WTC11 (cell line): ENCODE measurements around the gene SERTAD4. TPM values are rescaled to one million over a fixed set of nuclear protein-coding genes. Genes with fewer than 3 reads are reported as not detected.

Experiments
- ATAC-seq: fragments of 200-7000 bp; cut with Tn5 transposase; 2 replicates; pipeline ENCODE4 v1.10.0; 2021; ENCODE audit warnings: mild to moderate bottlenecking, moderate library complexity
- CTCF ChIA-PET: fragments of 300-600 bp; sonication (Branson Sonifier 250); formaldehyde crosslinking; loops from one replicate; lab custom pipeline; 2021; ENCODE audit warnings: antibody characterized with exemption; lab: Charles Lee
- POLR2A ChIA-PET: fragments of 350-600 bp; sonication (Branson Sonifier 250); formaldehyde crosslinking; loops from one replicate; lab custom pipeline; 2021; ENCODE audit warnings: antibody characterized with exemption; lab: Charles Lee
- DNase-seq: peaks from one replicate; pipeline ENCODE4 v3.0.0; 2021; ENCODE audit warnings: low spot score
- H3K27ac Mint-ChIP-seq: 2 replicates; pipeline ENCODE4 v1.8.0; 2021; ENCODE audit warnings: mixed read lengths
- H3K27me3 Mint-ChIP-seq: 2 replicates; pipeline ENCODE4 v1.8.0; 2021; ENCODE audit warnings: low read depth, mild to moderate bottlenecking, moderate library complexity, mixed read lengths
- H3K36me3 Mint-ChIP-seq: 2 replicates; pipeline ENCODE4 v1.8.0; 2021; ENCODE audit warnings: mixed read lengths
- H3K4me1 Mint-ChIP-seq: 2 replicates; pipeline ENCODE4 v1.8.0; 2022; ENCODE audit warnings: mixed read lengths
- H3K4me3 Mint-ChIP-seq: 2 replicates; pipeline ENCODE4 v1.8.0; 2021; ENCODE audit warnings: mild to moderate bottlenecking, moderate library complexity, mixed read lengths
- H3K9me3 Mint-ChIP-seq: 2 replicates; pipeline ENCODE4 v1.8.0; 2021; ENCODE audit warnings: mixed read lengths
- ATF6 ChIP-seq: sonication (generic); formaldehyde crosslinking; IDR thresholded peaks from 2 replicates; pipeline ENCODE4 v1.8.1; 2023; ENCODE audit warnings: mild to moderate bottlenecking, missing genetic modification reagents
- CDX4 ChIP-seq: fragments of 250-450 bp; sonication (Bioruptor Pico); IDR thresholded peaks from 2 replicates; pipeline ENCODE4 v1.9.0; 2021; ENCODE audit warnings: moderate library complexity, mild to moderate bottlenecking, inconsistent platforms, borderline replicate concordance
- CREB1 ChIP-seq: sonication (generic); formaldehyde crosslinking; IDR thresholded peaks from 2 replicates; pipeline ENCODE4 v1.8.0; 2023; ENCODE audit warnings: mild to moderate bottlenecking, missing genetic modification reagents
- E2F5 ChIP-seq: sonication (generic); formaldehyde crosslinking; IDR thresholded peaks from 2 replicates; pipeline ENCODE4 v1.8.1; 2022; ENCODE audit warnings: mild to moderate bottlenecking, moderate library complexity, missing genetic modification reagents
- EMX1 ChIP-seq: fragments of 250-450 bp; sonication (Bioruptor Pico); IDR thresholded peaks from 2 replicates; pipeline ENCODE4 v1.8.0; 2021; ENCODE audit warnings: mild to moderate bottlenecking
- FOXK1 ChIP-seq: sonication (generic); formaldehyde crosslinking; IDR thresholded peaks from 2 replicates; pipeline ENCODE4 v1.8.0; 2022; ENCODE audit warnings: mild to moderate bottlenecking, moderate library complexity, missing genetic modification reagents
- FOXP4 ChIP-seq: sonication (generic); formaldehyde crosslinking; IDR thresholded peaks from 2 replicates; pipeline ENCODE4 v1.8.0; 2022; ENCODE audit warnings: mild to moderate bottlenecking, missing genetic modification reagents
- MXD4 ChIP-seq: fragments of 250-450 bp; sonication (Bioruptor Pico); IDR thresholded peaks from 2 replicates; pipeline ENCODE4 v1.8.0; 2021; ENCODE audit warnings: mild to moderate bottlenecking, moderate library complexity, borderline replicate concordance
- MYBL2 ChIP-seq: sonication (generic); formaldehyde crosslinking; IDR thresholded peaks from 2 replicates; pipeline ENCODE4 v1.8.1; 2023; ENCODE audit warnings: mild to moderate bottlenecking, moderate library complexity, missing genetic modification reagents
- NR3C1 ChIP-seq: sonication (generic); formaldehyde crosslinking; conservative IDR thresholded peaks from 2 replicates; pipeline ENCODE4 v1.8.1; 2023; ENCODE audit warnings: low read depth, mild to moderate bottlenecking, missing genetic modification reagents
- RELA ChIP-seq: sonication (generic); formaldehyde crosslinking; IDR thresholded peaks from 2 replicates; pipeline ENCODE4 v1.8.1; 2022; ENCODE audit warnings: missing genetic modification reagents, mild to moderate bottlenecking, borderline replicate concordance
- RORB ChIP-seq: fragments of 250-450 bp; sonication (Bioruptor Pico); IDR thresholded peaks from 2 replicates; pipeline ENCODE4 v1.9.0; 2021; ENCODE audit warnings: mild to moderate bottlenecking
- SMAD3 ChIP-seq: sonication (generic); formaldehyde crosslinking; IDR thresholded peaks from 2 replicates; pipeline ENCODE4 v1.8.0; 2022; ENCODE audit warnings: missing genetic modification reagents, mild to moderate bottlenecking, borderline replicate concordance
- SOX15 ChIP-seq: fragments of 250-450 bp; sonication (Bioruptor Pico); IDR thresholded peaks from 2 replicates; pipeline ENCODE4 v1.9.0; 2021; ENCODE audit warnings: mild to moderate bottlenecking
- TCF7 ChIP-seq: sonication (generic); formaldehyde crosslinking; IDR thresholded peaks from 2 replicates; pipeline ENCODE4 v1.8.0; 2022; ENCODE audit warnings: mild to moderate bottlenecking, low read depth, missing genetic modification reagents, moderate library complexity
- TEAD1 ChIP-seq: sonication (generic); formaldehyde crosslinking; IDR thresholded peaks from 2 replicates; pipeline ENCODE4 v1.8.0; 2022; ENCODE audit warnings: mild to moderate bottlenecking, missing genetic modification reagents
- USF1 ChIP-seq: sonication (generic); formaldehyde crosslinking; IDR thresholded peaks from 2 replicates; pipeline ENCODE4 v1.8.0; 2022; ENCODE audit warnings: mild to moderate bottlenecking, missing genetic modification reagents
- ZBTB21 ChIP-seq: sonication (generic); formaldehyde crosslinking; IDR thresholded peaks from 2 replicates; pipeline ENCODE4 v1.8.1; 2023; ENCODE audit warnings: mild to moderate bottlenecking, missing genetic modification reagents, borderline replicate concordance
- ZNF121 ChIP-seq: sonication (generic); formaldehyde crosslinking; IDR thresholded peaks from 2 replicates; pipeline ENCODE4 v1.8.0; 2023; ENCODE audit warnings: missing genetic modification reagents
- ZNF263 ChIP-seq: sonication (generic); formaldehyde crosslinking; IDR thresholded peaks from 2 replicates; pipeline ENCODE4 v1.8.1; 2022; ENCODE audit warnings: low read depth, mild to moderate bottlenecking, moderate library complexity, missing genetic modification reagents
- ZNF423 ChIP-seq: fragments of 250-450 bp; sonication (Bioruptor Pico); IDR thresholded peaks from 2 replicates; pipeline ENCODE4 v2.1.2; 2022; ENCODE audit warnings: mild to moderate bottlenecking, moderate library complexity
- ZNF671 ChIP-seq: fragments of 250-450 bp; sonication (Bioruptor Pico); IDR thresholded peaks from 2 replicates; pipeline ENCODE4 v1.8.0; 2021; ENCODE audit warnings: mild to moderate bottlenecking
- total RNA-seq: library from RNA; stranded (reverse); gene quantifications from 3 replicates; pipeline ENCODE4 v1.2.3, GENCODE V29; 2021
- TF ChIP-seq, protein P1 (sequence below): sonication (generic); formaldehyde crosslinking; IDR thresholded peaks from 2 replicates; pipeline ENCODE4 v1.8.1; 2022; ENCODE audit warnings: low read depth, missing genetic modification reagents, borderline replicate concordance
- TF ChIP-seq, protein P2 (sequence below): sonication (generic); formaldehyde crosslinking; IDR thresholded peaks from 2 replicates; pipeline ENCODE4 v1.8.1; 2023; ENCODE audit warnings: mild to moderate bottlenecking, missing genetic modification reagents, moderate library complexity
- TF ChIP-seq, protein P3 (sequence below): sonication (generic); formaldehyde crosslinking; IDR thresholded peaks from 2 replicates; pipeline ENCODE4 v1.8.1; 2023; ENCODE audit warnings: mild to moderate bottlenecking, missing genetic modification reagents

The SERTAD4 gene
- total RNA-seq, 1 experiment from 2014 or later: 4.6 TPM

- H3K9me3 Mint-ChIP-seq: no peaks in the 10 kb centered on the region
- CTCF ChIA-PET: interaction anchor here (1.0 kb wide), 1 partner anchor 63 kb away, joined by 3 read pairs; no protein-coding TSS in a partner anchor
- no peak for ATAC-seq
- H3K36me3 Mint-ChIP-seq: no peaks in the 10 kb centered on the region
- H3K27me3 Mint-ChIP-seq: peaks cover 43% of the 10 kb centered on the region
- TF ChIP-seq SOX15 (no peak), EMX1 (no peak), FOXK1 (CRISPR knock-in tag) (no peak), ATF6 (no peak), USF1 (no peak), RELA (no peak), TEAD1 (no peak), ZBTB21 (CRISPR knock-in tag) (no peak), RORB (CRISPR knock-in tag) (no peak), E2F5 (CRISPR knock-in tag) (no peak), ZNF263 (CRISPR knock-in tag) (no peak)
- TF ChIP-seq, protein P1, sequence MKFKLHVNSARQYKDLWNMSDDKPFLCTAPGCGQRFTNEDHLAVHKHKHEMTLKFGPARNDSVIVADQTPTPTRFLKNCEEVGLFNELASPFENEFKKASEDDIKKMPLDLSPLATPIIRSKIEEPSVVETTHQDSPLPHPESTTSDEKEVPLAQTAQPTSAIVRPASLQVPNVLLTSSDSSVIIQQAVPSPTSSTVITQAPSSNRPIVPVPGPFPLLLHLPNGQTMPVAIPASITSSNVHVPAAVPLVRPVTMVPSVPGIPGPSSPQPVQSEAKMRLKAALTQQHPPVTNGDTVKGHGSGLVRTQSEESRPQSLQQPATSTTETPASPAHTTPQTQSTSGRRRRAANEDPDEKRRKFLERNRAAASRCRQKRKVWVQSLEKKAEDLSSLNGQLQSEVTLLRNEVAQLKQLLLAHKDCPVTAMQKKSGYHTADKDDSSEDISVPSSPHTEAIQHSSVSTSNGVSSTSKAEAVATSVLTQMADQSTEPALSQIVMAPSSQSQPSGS (CRISPR knock-in tag): no peak
- TF ChIP-seq, protein P2, sequence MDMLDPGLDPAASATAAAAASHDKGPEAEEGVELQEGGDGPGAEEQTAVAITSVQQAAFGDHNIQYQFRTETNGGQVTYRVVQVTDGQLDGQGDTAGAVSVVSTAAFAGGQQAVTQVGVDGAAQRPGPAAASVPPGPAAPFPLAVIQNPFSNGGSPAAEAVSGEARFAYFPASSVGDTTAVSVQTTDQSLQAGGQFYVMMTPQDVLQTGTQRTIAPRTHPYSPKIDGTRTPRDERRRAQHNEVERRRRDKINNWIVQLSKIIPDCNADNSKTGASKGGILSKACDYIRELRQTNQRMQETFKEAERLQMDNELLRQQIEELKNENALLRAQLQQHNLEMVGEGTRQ (CRISPR knock-in tag): no peak
- TF ChIP-seq, protein P3, sequence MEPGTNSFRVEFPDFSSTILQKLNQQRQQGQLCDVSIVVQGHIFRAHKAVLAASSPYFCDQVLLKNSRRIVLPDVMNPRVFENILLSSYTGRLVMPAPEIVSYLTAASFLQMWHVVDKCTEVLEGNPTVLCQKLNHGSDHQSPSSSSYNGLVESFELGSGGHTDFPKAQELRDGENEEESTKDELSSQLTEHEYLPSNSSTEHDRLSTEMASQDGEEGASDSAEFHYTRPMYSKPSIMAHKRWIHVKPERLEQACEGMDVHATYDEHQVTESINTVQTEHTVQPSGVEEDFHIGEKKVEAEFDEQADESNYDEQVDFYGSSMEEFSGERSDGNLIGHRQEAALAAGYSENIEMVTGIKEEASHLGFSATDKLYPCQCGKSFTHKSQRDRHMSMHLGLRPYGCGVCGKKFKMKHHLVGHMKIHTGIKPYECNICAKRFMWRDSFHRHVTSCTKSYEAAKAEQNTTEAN (CRISPR knock-in tag): no peak
- H3K4me3 Mint-ChIP-seq: no peak overlapping the region
- H3K27ac Mint-ChIP-seq: no peak overlapping the region
- POLR2A ChIA-PET: no interaction called here
- peaks cover 14% of the 10 kb centered on the region for H3K4me1 Mint-ChIP-seq
- no peak for DNase-seq
These were observed 2.4 kb upstream of the SERTAD4 start for GRCh38 chr1:210230149-210230695.

DNA sequence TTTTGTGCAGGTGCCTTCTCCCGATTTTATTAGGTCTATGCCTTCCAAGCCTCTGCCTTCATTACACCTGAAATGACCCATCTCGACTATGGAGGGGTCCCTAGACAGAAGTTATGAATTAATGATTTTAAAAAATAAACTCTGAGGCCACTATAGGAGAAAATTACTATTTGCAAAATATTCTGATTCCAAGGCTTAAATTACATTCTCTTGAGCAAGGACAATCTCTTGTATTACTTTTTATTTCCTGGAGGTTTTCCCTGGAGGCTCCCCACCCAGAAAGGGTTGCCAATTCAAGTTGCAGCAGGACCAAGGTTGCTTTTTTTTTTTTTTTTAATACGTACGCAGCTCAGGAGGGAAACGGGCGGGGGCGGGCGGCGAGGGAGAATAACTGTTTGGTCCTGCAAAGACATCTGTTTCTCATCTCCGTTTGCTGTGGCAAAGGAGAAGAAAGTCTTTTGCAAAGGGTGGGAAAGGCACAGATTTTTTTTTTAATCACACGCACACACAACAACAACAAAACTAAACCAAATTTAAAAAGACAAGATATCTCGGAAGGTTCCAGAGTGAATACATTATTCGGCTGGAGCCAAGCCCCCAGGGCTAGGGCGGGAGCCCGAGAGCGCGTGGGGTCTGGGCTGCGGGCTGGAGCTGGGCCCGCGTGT, 618 bp upstream of the SERTAD4 start:
- POLR2A ChIA-PET: interaction anchor here (0.6 to 4.0 kb wide), 3 partner anchors 20 to 142 kb away, joined by 3 to 25 read pairs (median 3); no protein-coding TSS in a partner anchor
- H3K36me3 Mint-ChIP-seq: no peaks in the 10 kb centered on the region
- ATAC-seq: no peak
- no peaks in the 10 kb centered on the region for H3K9me3 Mint-ChIP-seq
- peaks cover 58% of the 10 kb centered on the region for H3K27me3 Mint-ChIP-seq
- H3K27ac Mint-ChIP-seq: no peak overlapping the region
- peak overlapping the region; percentile 84 for H3K4me3 Mint-ChIP-seq
- H3K4me1 Mint-ChIP-seq: peaks cover 20% of the 10 kb centered on the region
- no peak for DNase-seq
- CTCF ChIA-PET: interaction anchor here (0.6 to 2.0 kb wide), 4 partner anchors 9 to 79 kb away, joined by 3 to 11 read pairs (median 4); no protein-coding TSS in a partner anchor
- TF ChIP-seq SMAD3 (CRISPR knock-in tag) (no peak), ZNF423 (no peak), ZNF121 (no peak), CDX4 (CRISPR knock-in tag) (no peak), MYBL2 (CRISPR knock-in tag) (no peak), NR3C1 (CRISPR knock-in tag) (no peak), CREB1 (CRISPR knock-in tag) (no peak), TCF7 (no peak), ZNF671 (CRISPR knock-in tag) (no peak), FOXP4 (no peak), MXD4 (CRISPR knock-in tag) (no peak)
- TF ChIP-seq, protein P2 (CRISPR knock-in tag): no peak
